SKM-1 (cell line): ENCODE data around the gene RAB4B.
"Not testable (repeated sequence)": the region's sequence is repeated elsewhere in the genome, so short reads cannot be mapped to it uniquely, and the experiment has no call there.

Source experiments
- DNase-seq: peaks from one replicate; lab custom pipeline; 2025; ENCODE audit not compliant: unreplicated experiment; lab: John Stamatoyannopoulos, UW

RAB4B gene, protein sequence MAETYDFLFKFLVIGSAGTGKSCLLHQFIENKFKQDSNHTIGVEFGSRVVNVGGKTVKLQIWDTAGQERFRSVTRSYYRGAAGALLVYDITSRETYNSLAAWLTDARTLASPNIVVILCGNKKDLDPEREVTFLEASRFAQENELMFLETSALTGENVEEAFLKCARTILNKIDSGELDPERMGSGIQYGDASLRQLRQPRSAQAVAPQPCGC

DNA sequence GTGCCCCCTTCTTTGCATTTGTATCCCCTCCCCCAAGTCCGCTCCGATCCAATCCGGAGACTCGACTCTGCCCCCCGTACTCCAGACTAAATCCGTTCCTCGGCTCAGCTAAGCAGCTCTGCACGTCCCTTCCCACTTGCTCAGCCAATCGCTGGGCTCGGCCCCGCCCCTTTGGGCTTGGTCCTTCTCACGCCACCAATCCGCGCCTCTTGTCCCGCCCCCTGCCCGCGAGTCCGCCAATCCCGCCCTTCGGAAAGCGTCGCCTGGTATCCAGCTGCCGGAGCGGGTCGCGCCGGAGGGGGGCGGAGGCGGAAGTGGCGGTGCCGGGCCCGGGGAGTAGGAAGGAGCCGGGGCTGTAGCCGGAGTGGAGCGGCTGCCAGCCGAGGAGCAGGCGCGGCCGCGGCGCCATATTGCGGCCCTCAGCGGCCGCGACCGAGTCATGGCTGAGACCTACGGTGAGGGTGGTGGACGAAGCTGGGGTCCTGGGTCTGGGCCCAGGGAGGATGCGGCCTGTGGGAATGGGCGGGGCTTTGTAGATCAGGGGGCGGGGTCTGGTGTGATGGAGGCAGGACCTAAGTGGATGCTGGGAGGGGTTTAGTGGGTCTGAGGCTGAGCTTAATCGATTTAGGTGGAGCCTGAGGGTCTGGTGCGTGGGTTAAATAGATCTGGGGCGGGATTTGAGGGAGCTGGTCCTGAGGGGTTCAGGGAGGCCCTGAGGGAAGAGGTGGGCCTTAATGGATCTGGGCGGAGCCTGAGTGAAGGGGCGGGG, at the start of gene RAB4B:
Gene RAB4B, plus strand, starts transcription at position 311 of the 769 bp plus-strand sequence. Its CDS starts 129 bp downstream, at position 440.
- peak; percentile 97 for DNase-seq

DNA sequence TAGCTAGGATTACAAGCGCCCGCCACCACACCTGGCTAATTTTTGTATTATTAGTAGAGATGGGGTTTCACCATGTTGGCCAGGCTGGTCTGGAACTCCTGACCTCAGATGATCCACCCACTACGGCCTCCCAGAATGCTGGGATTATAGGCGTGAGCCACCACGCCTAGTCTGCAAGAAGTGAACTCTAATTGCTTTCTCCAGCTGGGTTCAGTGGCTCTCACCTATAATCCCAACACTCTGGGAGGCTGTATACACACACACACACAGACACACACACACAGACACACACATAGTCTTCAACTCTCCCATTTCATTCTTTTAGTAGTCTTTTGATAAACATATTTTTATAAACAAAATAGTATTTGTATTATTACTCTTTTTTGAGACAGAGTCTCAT, 48.0 kb upstream of the RAB4B start:
- DNase-seq, result not testable (repeated sequence)

DNA sequence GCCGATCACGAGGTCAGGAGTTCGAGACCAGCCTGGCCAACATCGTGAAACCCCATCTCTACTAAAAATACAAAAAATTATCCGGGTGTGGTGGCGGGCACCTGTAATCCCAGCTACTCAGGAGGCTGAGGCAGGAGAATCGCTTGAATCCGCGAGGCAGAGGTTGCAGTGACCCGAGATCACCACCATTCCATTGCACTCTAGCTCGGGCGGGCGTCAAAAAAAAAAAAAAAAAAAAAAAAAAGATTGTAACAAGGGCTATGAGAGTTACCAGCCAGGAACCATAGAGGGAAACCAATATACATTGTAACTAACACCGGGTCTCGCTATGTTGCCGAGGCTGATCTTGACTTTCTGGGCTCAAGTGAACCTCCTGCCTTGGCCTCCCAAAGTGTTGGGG, 45.7 kb upstream of the RAB4B start:
- not testable (repeated sequence) for DNase-seq

DNA sequence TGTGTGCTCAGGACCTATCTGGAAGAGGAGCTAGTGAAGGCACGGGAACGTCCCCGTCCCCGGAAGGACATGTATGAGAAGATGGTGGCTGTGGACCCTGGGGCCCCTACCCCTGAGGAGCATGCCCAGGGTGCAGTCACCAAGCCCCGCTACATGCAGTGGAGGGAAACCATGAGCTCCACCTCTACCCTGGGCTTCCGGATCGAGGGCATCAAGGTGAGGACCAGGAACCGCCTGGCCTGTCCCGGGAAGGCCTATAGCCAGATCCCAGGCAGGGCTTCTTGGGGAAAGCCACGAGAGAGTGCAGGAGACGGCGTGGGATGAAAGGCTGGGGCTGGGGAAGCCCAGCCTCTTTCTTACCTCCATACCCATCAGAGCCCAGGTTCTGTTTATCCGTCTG, 44.9 kb upstream of the RAB4B start:
- DNase-seq, result no peak

DNA sequence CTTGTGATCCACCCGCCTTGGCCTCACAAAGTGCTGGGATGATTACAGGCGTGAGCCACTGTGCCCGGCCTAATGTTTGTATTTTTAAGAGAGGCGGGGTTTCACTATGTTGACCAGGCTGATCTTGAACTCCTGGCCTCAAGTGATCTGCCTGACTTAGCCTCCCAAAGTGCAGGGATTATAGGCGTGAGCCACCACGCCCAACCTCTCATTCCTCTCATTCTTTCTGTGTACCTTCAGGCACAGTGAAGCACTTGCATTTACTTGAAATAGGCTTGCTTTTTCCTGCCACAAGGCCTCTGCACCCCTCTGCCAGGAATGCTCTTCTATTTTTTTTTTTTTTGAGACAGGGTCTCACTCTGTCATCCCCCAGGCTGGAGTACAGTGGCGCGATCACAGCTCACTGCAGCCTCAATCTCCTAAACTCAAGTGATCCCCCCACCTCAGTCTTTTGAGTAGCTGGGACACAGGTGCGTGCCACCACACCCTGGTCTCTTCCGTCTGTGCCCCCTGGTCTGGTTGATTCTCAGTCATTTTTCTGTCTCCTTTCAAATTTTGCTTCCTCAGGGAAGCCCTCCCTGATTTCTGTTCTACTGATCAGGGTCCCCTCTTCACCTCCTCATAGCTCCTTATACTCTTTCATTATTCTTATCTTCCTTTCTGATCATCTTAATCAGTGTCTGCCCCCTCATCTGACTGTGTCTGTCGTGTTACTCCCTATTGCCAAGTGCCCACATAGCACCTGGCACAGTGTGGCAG, 42.9 kb upstream of the RAB4B start:
- DNase-seq, result no peak

DNA sequence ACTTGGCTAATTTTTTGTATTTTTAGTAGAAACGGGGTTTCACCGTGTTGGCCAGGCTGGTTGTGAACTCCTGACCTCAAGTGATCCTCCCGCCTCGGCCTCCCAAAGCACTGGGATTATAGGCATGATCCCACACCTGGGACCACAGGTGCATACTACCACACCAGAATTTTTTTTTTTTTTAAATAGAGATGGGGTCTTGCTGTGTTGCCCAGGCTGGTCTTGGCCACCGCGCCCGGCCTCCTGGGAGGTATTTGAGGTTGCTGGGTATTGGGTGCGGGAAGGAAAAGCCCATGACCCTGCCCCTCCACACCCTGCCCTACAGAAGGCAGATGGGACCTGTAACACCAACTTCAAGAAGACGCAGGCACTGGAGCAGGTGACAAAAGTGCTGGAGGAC, 41.4 kb upstream of the RAB4B start:
- no peak for DNase-seq

DNA sequence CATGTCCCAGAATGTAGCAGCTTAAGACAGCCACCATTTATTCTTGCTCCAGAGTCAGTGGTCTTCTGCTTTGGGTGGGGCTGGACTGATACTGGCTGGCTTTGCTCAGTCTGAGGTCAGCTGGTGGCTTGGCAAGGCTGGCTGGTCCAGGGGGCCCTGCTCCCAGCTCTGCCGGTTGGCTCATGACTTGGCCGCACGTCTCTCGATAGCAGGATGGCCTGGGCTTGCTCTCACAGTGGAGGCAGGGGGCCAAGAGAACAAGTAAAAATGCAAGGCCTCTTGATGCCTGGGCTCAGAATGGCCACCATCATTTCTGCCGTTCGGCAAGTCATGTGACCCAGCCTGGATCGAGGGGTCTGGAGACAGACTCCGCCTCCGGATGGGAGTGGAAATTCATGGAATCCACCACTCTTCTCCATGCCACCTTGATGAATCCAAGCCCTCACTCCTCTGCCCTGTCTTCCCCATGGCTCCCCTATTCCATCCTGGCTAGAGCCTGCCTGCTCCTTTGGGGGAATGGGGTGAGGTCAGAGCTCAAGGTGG, 40.9 kb upstream of the RAB4B start:
- DNase-seq, result no peak

DNA sequence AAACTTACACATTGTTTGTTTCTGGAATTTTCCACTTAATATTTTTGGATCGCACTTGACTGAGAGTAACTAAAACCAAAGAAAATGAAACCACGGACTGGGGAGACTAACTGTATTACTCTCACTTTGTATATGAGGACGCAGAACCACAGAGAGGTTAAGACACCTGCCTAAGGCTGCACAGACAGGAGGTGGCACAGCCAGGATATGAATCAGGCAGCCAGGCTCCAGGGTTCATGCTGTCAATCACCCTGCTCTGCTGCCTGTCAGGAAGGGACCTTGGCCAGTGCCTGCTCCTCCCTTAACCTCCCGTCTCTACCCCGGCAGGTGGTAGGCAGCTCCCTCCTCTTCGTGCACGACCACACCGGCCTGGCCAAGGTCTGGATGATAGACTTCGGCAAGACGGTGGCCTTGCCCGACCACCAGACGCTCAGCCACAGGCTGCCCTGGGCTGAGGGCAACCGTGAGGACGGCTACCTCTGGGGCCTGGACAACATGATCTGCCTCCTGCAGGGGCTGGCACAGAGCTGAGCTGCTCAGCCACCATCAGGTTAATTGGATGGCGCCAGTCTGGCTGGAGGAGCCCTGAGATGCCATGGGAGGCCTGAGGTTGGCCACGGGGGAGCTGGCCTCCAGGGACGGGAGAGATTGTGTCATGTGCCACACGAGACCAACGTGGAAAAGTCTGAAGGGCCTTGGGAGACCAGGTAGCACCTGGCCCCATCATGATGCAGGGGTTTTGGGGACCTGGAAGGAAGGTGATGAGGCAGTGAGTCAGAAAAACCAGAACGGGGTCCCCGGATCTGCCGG, 38.8 kb upstream of the RAB4B start:
- no peak for DNase-seq

DNA sequence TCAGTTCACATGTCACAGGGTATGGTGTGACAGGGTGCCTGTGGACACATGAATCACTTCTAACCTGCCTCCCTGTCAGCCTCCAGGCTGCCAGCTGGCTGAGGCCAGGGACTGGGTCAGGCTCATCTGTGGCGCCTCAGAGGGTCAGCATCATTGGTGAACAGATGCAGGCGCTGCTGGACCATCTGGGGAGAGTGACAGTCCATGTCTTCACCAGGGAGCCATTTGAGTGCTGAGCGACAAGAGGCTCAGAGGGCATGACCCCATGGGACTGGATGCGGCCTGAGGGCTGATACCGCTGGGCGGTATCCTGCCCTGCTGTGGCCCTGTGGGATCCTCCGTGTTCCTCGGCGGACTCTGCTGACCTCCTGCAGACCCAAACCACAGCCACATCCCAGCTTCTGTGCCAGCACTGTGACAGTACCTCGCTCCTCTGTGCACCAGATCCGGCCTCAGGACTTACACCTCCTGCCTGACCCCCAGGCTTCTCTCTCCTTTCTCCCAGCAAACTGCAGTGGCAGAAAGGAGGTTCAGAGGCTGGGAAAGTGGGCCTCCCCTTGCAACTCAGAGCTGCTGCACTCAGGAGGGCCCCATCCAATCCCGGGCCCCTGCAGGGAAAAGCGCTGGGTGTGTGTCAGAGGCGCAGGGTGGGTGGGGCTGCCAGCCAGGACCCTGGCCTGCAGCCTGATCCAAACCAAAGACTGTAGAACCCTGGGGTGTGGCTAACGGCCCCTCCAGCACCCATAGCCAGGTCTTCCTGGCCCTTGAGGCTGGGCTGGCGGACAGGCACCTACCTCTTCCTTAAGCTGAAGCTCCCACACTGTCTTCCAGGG, 38.0 kb upstream of the RAB4B start:
- DNase-seq, result no peak

DNA sequence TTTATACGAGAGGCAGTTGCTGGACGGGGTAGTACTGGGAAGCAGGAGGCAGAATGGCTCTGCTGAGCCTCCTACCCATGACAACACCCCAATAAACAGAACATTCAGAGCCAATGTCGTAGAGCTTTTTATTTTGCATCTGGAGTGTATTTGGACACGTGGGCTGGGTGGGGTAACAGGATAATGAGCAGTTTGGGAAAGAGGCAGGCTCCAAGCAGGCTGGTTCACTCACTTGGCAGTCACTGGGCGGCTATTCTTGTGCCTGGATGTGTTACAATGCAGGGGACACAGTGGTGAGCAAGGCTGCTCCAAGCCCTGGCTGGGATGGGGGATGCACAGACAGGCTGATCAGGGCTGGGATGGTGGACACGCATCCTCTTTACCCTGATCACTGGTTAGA, 37.3 kb upstream of the RAB4B start:
- no peak for DNase-seq

DNA sequence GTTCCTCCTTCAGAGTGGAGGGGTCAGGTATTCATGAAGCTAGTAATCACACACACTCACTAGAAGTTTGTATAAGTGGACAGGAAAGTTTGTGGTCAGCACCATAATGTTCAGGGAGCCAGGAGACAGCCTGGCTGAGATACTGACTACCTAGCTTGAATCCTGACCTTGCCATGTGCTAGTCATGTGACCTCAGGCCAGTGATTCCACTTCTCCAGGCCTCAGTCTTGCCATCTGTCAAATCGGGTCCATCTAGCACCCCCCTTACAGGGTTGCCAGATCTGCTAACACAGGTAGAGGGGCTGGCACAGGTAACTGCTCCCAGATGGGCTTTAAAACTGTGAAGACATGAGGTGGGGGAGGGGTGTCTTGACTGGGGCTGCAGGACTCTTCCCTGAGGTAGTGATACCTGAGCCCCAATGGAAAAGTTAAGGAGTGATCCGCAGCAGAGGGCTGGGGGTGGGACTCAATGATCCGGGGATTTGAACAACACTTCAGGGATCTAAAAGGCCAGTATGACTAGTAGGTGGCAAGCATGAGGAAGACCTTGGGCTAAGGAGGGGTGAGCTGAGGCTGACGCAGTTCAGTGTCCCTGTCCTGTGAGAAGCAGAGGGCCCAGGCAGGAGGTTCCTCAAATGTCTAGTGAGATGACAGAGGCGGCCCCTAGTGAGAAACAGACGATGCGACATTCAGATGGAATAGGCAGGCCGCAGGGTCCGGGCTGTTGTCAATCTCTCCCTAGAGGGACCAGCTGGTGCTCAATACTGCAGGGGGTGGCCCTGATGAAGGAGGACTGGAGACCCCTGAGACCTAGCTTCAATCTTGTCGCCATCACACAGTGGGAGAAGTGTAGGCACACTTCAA, 36.3 kb upstream of the RAB4B start:
- no peak for DNase-seq

DNA sequence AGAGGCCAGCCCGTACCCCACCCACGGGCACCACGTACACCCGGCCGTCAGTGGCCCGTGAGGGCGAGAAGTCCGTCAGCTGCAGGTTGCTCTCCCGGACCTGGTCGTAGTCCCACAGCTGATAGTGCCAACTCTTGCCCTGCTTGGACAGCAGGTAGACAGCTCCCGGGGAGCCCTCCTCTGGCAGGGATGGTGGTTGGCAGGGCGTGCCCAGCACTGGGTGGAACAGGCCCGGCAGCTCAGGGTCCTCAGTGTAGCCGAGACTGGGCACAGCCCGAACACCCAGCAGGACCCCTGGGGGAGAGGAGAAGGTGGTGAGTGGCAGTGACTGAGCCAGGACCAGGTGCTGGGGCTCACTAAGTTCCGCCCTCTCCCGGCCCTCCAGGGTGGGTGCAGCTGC, 35.6 kb upstream of the RAB4B start:
- no peak for DNase-seq

DNA sequence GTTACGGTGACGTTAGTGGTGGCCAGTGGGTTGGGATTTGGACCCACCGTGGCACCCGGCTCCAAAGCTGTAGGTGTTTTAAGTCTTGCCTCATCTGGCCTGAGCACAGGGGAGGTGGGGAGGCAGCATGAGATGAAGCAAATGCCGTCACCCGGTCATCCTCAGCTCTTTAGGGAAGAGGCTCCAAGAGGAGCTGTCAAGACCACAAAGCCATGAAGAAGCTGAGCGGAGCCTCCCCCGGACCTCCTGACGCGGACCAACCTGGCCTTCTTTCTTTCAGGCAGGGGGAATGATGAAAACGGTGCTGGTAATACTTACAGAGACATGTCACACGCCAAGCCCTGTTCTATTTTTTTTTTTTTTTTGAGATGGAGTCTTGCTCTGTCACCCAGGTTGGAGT, 35.2 kb upstream of the RAB4B start:
- no peak for DNase-seq

DNA sequence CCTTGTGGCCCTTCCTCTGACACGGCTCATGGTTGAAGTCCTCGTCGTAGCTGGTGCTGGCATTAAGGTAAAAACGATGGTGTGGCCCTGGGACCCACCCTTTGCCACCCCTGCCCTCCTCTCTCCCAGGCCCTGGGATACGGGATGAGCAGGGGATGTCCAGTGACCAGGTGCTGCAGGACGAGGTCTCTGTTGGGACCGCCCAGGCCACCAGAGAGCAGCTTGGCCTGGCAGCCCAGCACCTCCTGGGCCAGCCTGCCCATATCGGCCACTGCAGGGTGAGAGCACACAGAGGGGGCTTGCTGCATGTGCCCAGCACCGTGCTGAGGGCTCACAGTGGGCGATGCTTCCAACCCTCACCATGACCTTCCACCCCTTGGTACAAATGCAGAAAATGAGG, 34.1 kb upstream of the RAB4B start:
- no peak for DNase-seq

DNA sequence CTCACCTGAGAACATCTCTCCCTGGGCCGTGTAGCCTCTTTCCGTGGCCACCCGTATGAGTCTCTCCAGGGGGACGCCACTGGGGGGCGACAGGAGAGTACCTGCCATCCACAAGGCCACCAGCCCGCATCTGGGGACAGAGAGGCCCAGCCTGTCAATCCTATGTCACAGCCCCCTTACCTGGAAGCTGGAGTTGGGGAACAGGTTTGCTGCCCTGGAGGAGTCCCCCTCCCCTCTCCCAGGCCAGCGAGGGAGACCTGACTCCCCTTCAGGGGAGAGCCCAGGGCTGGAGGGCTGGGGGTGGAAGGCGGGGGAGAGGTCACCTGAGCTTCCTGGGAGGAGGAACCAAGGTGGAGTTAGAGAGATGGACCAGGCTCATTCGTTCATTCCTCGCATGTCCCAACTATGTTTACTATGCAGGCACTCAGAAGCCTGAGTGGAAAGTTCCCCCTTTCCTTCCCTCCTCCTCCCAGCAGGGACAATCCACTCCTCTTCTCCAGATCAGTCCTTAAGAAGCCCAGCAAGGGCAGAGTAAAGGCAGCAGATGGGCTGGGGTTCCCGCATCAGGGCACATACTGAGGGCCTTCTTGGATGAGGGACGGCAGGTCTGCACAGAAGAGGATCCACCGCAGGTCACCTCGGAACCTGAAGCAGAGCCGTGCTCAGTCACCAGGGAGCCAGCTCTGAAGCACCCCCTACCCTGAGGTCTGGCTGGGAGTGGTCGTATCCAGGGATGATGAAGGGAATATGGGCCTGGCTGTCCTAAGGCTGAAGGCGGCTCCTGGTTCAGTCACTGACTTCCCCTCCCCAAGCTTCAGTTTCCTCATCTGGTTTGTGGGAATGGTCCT, 33.3 kb upstream of the RAB4B start:
- DNase-seq, result no peak

DNA sequence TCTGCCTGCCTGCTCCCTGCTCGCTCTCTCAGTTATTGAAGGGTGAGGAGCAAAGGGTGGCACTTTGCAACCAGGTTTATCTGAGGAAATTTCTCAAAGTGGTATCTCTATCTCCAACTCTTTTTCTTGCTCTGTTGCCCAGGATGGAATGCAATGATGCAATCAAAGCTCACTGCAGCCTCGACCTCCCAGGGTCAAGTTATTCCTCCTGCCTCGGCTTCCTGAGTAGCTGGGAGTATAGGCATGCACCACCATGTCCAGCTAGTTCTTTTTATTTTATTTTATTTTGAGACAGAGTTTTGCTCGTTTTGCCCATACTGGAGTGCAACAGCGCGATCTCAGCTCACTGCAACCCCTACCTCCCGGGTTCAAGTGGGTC, 32.7 kb upstream of the RAB4B start:
- DNase-seq, result no peak

DNA sequence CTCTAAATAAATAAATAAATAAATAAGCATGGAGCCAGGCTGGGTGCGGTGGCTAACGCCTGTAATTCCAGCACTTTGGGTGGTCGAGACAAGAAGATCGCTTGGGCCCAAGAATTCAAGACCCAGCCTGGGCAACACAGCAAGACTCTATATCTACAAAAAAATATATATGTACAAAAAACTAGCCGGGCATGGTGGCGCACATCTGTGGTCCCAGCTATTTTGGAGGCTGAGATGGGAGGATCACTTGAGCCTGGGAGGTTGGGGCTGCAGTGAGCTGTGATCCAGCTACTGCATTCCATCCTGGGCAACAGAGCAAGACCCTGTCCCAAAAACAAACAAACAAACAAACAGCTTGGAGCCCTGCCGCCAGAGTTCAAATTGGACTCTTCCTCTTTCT, 30.5 kb upstream of the RAB4B start:
- no peak for DNase-seq
